Head of caudate nucleus (tissue), 42 donors: Measurements from ENCODE around the gene ARID1B.
"Not testable (repeated sequence)": the region's sequence is repeated elsewhere in the genome, so short reads cannot be mapped to it uniquely, and the experiment has no call there.

Experiments
- DNase-seq, 42 donors: peaks; one replicate each; pipeline versions ENCODE4 v3.0.0 to v3.0.0-alpha.2; 2020 to 2021; ENCODE audit warnings: mixed read lengths in 7 of 42
- intact Hi-C: fragments of 100-400 bp; cut with DNase I; formaldehyde crosslinking; loops from one replicate; pipeline ENCODE4 v1.15.0; 2022

ARID1B gene

DNA sequence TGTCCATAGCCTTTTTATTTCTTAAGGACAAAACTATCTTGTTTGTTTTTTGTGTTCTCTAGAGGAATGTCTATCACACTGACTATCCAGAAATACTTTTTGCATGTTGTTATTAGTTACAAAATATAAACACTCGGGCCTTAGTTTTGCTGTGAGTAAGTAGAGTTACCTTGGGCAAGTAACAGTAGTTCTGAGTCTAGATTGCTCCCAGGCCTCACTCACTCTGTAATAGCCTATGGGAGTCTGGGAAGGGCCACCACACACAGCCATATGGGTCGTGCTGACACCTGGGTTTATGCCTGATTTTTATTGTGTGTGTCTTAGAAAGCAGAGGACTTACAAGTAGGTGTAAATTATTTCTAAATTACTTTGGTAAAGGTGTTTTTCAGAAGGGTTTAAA is 360.3 kb downstream of the ARID1B start:
- no peak for DNase-seq
- intact Hi-C loops = no loop called here

DNA sequence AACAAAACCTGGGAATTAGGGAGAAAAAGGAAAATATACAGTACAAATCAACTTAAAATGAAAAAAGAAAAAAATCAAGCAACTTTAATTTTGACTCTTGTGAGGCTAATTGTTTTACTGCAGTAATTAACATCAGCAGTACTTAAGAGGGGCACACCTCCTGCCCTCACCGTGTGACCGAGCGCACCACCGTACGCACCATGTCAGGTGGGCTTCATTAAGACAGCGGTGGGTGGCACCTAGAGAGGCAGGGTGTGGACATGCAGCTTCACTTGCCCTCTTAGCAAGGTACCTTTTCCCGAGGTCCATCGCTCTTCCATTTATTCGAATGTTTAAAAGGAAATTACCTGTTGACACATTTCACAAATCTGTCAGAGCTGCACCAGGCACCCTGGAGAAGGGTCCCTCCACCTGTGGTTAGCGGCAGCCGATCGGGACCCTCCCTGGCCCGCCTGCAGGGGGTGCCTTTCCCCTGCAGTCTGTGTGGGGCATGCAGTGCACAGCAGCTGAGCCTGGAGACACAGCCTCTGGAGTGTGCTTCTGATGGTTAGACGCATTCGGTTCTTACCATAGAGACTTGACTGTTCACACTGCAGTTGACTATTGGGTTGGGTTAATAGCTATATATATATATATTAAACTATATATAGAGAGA is 362.0 kb downstream of the ARID1B start:
- intact Hi-C loops = no loop called here
- DNase-seq = peak in 1 of 42 donors; percentile 47

DNA sequence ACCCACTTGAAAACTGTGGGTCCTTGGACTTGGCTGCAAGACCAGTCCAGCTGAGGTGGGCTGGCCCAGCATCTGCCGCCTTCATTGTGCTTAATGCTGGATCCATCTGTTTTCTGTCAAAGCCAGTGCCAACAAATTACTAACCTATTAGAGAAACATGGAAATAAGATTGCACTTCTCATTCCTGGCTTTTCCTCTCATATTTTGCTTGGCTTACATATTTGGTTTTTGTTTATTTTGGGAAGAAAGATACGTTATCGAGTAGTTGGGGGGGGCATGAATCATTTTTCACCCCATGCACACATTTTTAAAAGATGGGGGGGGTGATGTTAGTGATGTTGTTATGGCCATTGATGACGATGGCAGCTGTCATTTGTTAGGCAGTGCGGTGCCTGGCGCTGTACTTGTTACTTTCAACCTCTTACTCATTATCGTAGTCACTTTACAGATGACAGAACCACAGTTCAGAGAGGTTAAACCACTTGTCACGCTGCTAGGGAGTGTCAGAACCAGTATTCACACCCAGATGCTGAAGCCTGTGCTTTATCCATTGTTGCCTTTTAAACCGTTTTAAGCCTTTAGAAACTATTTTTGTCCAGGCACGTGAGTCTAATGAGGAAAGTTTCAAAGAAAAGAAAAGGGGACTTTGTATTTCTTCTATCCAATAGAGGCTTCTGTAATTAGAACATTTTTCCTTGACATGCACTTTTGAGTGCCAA is 366.2 kb downstream of the ARID1B start:
- no peak for DNase-seq
- intact Hi-C loops = no loop called here

DNA sequence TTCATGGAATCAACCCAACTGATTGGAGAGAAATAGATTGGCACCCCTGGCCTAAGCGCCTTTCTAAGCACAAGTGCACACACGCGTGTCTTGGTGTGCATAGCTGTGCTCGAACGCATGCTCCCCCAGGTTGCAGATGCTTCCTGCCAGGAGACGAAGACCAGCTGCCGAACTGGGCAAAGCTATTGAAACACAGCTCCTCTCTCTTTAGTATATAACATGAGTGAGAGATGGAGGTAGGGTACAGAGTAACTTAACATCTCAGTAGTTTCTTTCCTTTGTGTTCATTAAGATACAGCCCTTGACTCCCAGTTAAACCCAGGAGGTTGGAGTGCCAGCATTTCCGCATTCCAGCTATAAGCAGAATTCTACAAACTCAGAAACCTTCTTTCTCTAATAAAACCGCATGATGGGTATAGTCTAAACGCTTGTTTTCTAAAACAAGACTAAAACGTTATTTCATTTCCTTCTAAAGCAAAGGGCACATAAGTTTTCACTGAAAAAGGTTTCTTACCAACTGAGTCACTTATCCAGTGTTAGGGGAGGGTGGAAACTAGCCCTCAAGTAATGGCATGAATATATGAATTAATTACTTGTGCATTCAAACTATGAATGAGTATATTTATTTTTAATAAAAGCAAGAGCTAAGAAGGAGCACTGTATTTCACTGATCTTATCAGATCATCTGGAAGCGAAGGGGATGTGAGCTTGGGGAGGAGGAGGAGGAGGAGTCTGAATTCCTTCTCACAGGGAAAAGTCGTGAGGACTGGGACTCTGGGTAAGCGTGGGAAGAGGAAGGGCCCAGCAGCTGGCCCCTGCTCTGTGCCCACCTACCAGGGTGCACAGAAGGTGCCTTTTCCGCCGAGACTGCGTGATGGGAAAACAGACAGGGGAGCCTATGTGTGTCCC is 367.0 kb downstream of the ARID1B start:
- intact Hi-C loops = no loop called here

DNA sequence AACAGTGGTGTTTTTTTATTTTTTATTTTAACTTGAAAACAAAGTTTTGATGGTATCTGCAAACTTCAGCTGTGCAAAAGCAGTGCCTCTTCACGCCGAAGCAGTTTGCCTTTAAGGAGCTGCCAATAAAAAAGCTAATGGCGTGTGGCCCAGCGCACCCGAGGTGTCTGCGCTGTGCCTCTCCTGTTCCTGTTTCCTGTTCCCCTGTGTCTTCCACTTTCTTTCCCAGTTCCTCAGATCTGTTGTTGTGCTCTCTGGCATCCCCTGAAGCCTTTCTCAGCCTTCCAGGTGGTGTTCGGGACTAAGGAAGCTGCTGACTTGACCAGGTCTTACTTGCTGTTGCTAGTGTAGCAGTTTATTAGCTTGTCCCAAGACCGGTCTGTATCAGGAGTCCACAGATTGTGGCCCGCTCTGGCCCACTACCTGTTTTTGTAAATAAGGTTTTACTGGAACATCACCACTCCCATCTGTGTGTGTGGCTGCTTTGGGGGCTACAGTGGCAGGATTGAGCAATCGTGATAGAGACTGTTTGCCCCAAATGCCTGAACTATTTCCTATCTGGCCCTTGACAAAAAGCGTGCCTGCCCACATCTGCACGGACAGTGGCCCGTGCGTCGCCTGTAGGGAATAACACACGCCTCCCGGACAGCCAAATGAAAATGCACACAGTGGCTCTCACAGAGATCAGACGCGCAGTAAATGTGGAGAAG is 367.8 kb downstream of the ARID1B start:
- intact Hi-C loops = no loop called here
- no peak for DNase-seq

More for the DNA sequence above, 367.0 kb downstream of the ARID1B start:
- no peak for DNase-seq

DNA sequence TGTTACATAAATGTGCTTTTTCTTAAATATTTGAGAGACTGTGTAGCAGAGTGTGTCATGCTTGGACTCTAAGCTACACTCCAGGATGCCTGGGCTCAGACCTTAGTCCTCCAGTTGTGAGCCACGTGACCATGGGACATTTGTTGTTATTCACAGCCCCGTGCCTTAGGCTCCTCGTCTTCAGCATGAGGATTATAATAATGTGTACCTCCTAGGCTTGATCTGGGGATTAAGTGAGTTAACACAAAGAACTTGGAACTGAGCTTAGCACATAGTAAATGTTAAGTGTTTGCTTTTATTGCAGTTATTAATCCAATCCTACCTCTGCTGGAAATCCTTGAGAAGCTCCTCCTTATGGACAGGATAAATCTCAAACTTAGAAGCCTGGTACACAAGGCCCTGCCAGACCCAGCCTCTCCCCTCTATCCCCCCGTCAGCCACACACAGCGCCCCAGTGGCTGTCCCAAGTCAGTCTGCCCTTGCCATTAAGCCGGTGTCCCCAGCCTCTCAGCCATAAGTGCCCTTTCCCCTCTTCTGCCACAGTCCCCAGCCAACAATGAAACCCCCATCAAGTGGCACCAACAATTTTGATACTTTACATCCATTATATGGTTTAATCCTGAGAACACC is 368.6 kb downstream of the ARID1B start:
- intact Hi-C loops = no loop called here
- peak in 4 of 42 donors; percentile 23 to 65 (median 40) for DNase-seq

DNA sequence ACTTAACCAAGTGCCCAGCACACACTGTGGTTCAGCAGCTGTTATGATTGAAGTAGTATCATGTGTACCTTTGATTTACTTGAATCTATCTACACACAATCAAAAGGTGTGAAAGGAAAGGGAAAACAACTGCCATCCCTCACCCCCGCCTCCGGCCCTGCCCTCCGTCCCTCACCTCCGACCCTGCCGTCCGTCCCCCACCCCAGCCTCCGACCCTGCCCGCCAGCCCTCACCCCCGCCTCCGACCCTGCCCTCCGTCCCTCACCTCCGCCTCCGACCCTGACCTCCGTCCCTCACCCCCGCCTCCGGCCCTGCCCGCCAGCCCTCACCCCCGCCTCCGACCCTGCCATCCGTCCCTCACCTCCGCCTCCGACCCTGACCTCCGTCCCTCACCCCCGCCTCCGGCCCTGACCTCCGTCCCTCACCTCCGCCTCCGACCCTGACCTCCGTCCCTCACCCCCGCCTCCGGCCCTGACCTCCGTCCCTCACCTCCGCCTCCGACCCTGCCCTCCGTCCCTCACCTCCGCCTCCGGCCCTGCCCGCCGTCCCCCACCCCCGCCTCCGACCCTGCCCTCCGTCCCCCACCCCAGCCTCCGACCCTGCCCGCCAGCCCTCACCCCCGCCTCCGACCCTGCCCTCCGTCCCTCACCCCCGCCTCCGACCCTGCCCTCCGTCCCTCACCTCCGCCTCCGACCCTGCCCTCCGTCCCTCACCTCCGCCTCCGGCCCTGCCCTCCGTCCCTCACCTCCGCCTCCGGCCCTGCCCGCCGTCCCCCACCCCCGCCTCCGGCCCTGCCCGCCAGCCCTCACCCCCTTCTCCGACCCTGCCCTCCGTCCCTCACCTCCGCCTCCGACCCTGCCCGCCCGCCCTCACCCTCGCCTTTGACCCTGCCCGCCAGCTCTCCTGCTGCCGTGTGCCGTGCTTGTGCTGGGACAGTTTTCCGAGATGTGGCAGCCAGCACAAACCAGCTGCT is 370.2 kb downstream of the ARID1B start:
- intact Hi-C loops = not testable (repeated sequence)

DNA sequence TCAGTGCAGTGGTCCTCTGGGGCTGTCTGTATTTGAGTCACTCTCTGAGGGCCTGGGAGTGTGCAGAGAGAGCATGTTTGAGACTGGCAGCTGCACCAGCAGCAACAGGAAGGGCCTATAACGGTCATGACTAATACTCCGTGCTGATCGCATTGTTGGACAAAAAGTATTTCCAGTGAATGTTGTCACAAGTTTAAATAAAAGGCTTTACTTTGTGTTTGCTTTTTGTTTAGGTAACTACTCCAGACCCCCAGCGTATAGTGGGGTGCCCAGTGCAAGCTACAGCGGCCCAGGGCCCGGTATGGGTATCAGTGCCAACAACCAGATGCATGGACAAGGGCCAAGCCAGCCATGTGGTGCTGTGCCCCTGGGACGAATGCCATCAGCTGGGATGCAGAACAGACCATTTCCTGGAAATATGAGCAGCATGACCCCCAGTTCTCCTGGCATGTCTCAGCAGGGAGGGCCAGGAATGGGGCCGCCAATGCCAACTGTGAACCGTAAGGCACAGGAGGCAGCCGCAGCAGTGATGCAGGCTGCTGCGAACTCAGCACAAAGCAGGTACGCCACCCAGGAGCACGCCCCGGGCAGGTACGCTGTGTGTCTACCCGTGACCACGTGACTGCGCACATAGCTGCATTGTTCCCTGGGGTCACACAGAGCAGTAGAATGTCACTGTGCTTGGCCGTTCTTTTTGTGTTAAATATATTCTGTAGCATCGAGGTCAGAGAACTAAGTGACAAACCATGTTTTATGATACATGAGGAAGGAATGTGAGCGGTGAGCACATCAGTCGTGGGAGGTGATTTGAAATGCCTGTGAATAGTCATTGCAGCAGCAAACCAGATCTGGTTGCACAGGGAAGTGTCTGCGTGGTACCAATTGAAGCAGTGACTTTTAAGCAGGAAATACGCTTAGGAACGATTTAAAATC is 371.5 kb downstream of the ARID1B start:
- intact Hi-C loops = no loop called here
- DNase-seq = peak; percentile 50 to 94 (median 78)

More for the DNA sequence above, 370.2 kb downstream of the ARID1B start:
- DNase-seq = not testable (repeated sequence)

DNA sequence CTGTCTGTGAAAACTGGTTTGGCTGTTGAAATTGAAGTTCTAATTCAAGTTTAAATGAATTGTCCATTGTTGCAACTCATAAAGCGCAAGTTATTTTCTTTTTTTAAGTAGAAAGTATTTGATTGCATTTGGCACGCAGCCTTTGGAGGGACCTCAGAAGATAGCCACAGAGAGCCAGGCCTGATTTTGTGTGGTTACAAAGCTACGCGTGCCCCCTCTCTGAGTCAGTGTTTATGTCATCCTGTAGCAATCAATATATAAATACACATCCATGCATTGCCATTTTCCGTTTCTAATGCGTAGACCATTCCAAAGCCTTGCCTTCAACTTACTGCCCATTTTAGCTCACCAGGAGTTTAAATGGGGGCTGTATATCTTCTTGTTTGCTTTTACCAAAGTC is 372.9 kb downstream of the ARID1B start:
- intact Hi-C loops = no loop called here
- no peak for DNase-seq

DNA sequence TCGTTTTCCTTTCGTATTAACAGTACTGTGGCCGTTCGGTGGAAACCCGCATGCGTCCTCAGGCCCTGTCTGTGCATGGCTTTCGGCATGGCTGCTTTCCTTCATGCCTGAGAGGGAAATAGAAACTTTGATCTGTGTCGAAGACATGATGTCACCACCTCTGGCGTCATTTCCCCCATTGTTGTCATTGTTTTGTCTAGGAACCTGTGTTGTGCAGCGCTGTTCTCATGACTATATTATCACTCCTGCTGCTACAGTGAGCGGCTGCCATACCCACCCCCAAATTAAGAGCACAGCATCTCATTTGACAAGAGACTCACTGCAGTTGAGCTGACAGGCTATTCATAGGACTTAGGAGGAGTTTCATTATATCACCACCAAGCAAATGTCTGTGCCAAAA is 373.9 kb downstream of the ARID1B start:
- no peak for DNase-seq
- intact Hi-C loops = no loop called here

DNA sequence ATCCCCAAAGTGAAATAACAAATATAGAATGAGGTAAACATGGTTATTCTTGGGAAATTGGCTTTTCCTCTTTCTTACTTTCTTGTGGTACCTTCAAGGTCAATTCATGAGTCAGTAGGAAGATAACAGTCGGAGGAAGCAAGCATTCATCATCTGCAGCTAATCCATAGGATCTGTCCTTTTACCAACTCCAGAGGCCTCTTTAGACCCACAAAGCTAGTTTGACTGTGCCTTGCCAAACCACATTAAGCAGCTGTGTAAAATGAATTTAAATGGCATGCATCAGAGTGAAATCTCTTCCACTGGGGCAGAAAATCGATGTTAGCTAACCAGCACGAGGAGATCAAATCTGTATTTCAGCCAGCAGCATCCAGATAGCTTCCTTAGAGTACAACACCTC is 374.8 kb downstream of the ARID1B start:
- intact Hi-C loops = no loop called here
- DNase-seq = no peak

DNA sequence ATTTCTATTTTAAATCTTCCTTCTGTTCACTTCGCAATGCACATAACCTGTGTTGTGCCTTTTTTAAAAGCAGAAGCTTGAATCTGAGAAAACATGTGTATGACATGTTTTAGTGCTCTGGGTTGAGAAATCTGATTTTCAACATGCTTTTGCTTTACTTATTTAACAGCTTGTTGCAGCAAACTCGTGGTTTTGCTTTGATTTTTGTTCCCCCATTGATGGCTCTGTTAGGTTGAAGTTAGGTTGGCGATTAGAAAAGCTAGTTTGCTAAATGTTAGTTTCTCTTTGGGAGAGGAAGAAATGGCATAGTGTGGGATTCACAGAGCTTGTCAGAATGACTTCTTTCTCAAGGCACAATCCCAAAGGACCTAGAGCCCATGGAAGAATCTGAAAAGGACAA is 375.4 kb downstream of the ARID1B start:
- no peak for DNase-seq
- intact Hi-C loops = no loop called here

DNA sequence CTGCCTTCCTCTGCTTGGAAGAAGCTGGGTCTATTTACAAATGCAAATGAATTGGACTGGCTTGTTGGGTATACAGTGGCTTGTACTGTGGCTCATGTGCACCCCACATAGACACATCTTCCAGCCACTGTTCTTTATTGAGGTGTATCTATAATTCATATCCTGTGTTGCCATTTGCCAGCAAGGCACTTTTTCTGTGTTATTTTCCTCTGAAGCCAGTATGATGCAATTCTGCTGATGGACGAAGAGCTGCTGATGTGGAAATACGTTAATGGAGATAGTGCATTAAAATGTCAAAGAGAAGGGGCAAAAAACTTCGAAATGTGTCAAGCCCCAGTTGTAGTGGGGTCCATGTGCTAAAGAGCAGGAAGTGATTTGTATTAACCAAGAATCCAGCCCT is 378.6 kb downstream of the ARID1B start:
- no peak for DNase-seq
- intact Hi-C loops = no loop called here

DNA sequence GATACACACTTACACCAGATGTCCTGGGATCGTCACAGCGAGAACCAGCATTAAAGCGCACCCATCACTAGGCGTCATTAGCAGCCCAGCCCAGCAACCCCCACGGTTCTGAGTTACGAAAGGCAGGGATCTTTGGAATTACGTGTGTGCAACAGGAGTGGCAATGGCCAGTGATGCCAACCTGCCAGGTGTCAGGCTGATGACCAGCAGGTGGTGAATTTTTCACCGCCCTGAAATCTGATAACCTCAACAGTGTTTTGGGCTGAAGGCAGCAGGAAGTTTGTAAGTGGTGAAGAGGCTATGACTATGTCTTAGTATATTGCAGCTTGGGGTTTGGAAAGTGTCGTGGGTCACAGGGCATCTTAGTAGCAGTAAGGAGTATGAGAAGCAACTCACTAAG is 380.1 kb downstream of the ARID1B start:
- DNase-seq = no peak
- intact Hi-C loops = no loop called here

DNA sequence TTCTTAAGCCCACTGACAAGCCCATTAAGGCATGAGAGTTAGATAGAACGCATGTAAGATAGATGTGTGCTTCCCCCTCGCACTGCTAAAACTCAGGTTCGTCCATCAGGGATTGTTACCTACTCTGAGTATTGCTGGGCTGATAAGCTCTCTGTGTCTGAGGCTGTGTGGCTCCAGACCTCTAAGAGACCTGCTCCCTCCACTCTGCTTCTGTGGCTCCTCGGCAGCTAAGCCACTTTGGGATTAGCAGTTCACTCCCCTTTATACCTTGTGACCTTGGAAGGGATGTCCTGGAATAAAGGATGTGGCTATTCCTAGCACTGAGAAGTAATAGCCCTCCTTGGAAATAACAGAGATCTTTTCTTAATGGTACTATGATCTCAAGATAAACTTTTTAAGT is 381.3 kb downstream of the ARID1B start:
- no peak for DNase-seq
- intact Hi-C loops = no loop called here

DNA sequence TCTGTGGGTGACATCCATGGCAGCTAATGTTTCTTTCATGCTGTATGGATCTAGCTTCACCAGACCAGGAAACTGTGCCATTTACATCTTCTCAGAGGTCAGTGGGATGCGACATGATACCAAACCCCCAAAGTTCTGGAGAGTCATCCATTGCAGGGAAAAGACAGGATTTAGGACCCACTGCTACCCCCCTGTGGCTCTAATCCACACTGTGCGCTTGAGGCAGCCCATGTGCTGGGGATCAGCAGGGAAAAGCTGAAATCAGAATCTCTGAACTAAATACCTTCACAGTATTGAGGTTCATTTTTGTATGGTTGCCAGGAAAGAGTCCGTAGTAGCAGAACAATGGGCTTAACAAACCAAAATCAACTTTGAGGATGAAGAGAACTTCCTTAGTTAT is 381.7 kb downstream of the ARID1B start:
- intact Hi-C loops = no loop called here
- DNase-seq = no peak

DNA sequence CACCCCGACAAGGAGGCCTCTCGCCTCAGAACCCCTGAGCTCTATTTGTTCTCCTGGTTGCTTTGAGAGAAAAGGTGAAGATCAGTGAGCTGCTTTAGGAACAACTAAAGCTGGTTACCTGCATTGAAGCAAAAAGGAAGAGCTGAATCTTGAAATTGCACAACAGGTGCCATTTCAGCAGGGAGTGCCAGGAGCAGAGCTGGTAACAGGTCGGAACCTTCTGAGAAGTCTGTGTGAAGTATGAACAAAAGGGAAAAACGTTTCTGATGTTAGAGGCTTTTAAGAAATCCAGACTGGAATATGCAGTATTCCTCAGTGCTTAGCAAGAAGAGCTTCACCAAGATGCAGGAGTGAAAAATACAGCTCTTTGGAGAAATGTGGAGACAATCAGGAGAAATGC is 382.2 kb downstream of the ARID1B start:
- no peak for DNase-seq
- intact Hi-C loops = no loop called here
